ENCODE measurements around the gene ELOVL4.

The ELOVL4 gene

DNA sequence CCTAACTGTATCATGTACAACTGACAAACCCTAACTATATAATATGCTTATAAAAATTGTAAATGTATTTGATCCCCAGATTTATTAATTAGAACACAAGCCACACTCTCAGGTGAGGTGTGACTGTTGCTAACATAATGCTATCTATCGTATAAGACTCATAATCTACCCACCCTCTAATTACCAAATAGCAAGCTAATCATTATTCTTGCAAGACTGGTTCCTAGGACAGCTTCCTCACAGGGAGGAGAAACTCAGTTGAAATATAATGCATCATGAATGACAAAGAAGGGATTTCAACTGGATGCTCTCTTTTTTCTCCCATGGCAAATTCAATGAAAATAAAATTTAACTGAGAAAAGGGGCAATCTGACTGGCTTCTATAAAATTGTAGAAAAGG lies 35.4 kb downstream of the ELOVL4 start:
- no peak for DNase-seq (ENCODE audit: low read depth)

GRCh38 chr6:79909517-79909916 lies 37.8 kb downstream of the ELOVL4 start:
- no peak for DNase-seq (ENCODE audit: low read depth)

DNA sequence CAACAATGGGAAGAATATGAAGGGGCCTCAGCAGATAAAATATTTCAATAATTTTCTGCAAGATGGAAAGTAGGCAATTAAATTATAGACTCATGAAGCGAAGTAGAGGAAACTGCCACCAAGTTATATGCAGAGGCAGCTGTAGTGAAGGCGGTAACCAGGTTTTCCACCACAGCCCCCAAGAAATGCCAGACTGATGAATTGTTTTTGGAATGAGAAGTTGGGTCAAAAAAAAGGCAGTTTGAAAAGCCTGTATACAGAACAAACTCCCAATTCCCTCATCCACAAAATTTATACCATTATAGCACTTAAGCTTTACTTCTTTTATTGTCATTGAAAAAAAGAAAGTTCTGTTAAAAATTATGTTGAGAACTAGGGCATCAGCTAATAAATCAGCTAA lies 45.3 kb downstream of the ELOVL4 start:
- no peak for DNase-seq (ENCODE audit: low read depth)

DNA sequence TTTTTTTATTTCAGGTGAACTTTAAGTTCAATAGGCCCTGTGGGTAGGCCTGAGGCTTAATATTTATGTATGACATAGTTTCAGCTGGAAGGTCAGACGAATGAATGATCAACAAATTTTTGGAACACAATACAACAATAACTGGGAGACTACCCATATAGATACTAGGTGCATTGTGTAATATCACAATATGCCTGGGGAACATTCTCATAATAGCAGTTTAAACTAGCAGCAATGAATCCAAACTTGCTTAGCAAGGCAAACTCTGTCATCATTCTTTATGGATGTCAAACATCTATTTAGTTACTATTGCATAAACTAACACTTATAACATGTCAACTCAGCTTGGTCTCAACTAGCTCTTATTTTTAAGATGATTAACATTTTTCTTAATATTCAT lies 49.3 kb downstream of the ELOVL4 start:
- no peak for DNase-seq (ENCODE audit: low read depth)

DNA sequence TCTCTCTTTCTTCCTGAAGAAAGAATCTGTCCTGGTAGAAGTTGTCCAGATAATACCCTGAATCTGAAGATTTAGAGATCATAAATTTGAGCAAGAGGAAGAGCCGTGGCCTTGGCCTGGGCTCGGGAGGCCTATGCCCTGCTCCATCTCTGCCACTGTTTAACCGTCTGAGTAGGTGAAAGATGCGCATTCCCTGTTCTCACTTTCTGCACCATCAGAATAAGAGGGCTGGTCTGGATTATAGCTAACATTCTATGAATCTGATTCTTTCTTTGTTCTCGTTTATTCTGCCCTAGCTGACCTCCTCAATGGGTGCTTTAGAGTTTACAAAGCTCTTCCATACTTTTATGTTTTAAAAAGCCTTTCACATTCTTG lies 51.3 kb downstream of the ELOVL4 start:
- DNase-seq (ENCODE audit: low read depth), result no peak

GRCh38 chr6:79895382-79896074 lies 51.8 kb downstream of the ELOVL4 start:
- DNase-seq (ENCODE audit: low read depth), result no peak

DNA sequence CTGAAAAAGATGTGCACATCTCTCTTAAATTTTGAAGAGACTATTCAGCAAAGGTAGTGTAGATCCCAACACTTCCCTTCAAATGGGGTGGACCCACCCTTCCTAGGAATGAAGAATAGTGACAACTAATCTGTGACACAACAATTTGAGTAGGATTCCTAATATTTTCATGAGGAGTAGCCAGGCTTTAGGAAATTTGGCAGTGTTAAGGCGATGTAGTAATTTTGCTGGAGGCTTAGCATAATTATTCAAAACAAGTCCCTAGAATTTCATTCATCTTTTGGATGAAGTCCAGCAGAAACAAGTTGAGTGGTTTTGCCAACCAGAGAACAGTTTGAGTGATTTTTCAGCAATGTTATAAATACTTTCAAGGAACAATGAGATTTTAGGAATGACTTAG lies 52.4 kb downstream of the ELOVL4 start:
- DNase-seq (ENCODE audit: low read depth), result no peak

DNA sequence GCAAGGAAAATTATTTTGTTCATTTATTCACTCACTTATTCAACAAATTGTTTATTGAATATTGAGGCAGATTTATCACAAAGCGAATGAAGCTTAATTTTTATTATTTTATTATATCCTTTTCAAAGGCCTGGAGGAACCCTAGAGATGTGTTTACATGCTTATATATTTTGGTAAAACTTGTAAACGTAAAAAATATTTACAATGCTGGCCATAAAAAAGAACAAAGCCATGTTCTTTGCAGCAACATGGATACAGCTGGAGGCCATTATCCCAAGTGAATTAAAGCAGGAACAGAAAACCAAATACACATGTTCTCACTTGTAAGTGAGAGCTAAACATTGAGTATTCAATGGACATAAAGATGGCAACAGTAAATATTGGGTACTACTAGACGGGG lies 58.8 kb downstream of the ELOVL4 start:
- no peak for DNase-seq (ENCODE audit: low read depth)

DNA sequence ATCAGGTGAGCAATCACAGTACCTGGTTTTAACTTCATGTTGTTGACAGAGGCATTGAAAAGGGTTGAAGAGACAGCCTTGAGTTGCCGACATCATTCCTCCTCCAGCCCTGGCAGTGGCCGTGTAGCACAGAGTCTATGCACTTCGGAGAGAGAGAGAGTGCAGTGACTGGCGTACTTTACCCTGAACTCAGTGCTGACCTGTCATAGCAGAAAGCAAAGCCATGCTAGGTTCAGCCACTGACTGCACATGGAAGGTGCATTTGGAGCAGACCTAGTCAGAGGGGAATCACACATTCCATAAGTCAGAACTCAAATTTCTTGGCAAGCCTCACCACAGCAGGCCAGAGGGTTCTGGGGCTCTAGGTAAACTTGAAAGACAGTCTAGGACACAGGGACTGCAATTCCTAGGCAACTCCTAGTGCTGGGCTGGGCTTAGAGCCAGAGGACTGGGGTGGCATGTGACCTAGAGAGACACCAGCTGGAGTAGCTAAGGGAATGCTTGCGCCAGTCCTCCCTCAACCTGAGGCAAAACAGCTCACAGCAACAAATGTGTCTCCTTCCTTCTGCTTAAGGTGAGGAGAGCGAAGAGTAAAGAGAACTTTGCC lies 69.1 kb downstream of the ELOVL4 start:
- DNase-seq (ENCODE audit: low read depth), result no peak

DNA sequence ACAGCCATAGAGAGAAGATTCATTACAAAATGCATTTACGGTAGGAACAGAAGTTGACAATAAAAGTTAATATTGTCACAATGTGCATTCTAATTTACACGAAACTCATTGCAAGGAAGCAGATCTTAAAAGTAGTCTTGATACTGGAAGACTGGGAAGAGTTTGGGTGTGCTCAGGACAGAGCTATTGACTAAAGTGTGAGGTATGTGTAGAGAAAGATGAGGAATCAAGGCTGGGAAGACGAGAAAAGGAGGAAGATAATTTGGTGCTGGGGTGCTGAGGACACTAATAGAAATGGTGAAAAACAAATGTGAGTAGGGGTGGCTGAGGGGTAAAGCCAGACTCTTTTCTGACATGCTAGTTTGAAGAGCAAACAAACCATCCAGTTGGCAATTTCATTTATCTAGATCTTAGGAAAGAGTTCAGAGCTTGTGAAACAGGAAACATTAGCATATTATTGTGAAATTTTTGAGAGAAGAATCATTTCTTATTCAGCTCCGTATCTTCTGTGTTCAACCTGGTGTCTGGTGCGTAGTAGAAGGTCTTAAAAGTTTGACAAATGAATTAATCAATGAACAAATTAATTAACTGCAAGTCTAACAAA lies 72.7 kb downstream of the ELOVL4 start:
- DNase-seq (ENCODE audit: low read depth), result no peak

- no peak for DNase-seq (ENCODE audit: low read depth)
Observed at GRCh38 chr6:79872986-79873385, 74.4 kb downstream of the ELOVL4 start.

- no peak for DNase-seq (ENCODE audit: low read depth)
Observed at GRCh38 chr6:79872303-79872702, 75.0 kb downstream of the ELOVL4 start.

DNA sequence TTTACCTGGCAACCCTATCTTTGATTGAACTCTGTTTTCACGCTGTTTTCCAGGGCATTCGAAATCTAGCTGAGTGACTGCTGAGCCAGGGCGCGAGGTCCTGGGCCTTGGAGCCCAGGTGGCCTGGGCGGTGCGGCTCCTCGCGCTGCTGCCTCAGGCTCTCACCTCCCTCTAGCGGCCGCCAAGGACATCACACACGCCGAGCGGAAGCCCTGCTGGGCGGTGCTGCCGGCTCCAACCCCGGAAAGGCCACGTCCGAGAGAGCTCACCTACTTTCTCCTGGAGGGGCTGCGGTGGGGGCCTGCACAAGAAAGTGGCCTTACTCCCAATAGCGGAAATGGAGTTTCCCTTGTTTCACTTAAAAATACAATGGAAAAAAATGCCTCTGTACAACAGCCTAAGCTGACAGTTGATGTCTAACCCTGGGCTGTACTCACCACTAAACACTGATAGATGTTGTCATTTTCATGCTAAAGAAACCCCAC lies 77.7 kb downstream of the ELOVL4 start:
- peak; percentile 68 for DNase-seq (ENCODE audit: low read depth)

DNA sequence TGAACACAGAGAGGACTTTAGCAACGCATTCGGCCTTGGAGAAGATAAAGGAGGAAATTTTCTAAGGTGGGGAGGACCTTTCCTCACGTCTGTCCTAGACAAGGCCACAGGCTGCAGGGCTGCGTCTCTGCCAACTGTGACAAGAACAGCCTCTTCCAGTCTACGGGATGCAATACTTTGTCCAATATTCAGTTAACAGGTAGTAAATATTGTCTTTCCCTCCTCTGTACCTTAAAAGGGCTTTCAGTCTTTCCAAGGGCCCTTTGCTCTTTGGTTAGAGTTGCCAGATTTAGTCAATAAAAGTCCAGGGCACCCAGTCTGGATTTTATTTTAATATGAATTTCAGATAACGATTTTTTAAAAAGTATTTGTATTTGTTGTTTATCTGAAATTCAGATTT lies 78.2 kb downstream of the ELOVL4 start:
- DNase-seq (ENCODE audit: low read depth), result no peak

GRCh38 chr6:79868098-79868722 lies 79.1 kb downstream of the ELOVL4 start:
- peak; percentile 5 for DNase-seq (ENCODE audit: low read depth)

Data from stimulated activated CD4-positive, alpha-beta T cell treated with anti-CD3 and anti-CD28 coated beads, Interleukin-2, amount 100 ng/mL, for 4 hours (primary cell).